NCI-H2196 (cell line): ENCODE data around the gene OR1D5.
"Not testable (repeated sequence)": the region's sequence is repeated elsewhere in the genome, so short reads cannot be mapped to it uniquely, and the experiment has no call there.

Experiments used
- DNase-seq: peaks from one replicate; lab custom pipeline; 2025; ENCODE audit not compliant: unreplicated experiment; lab: John Stamatoyannopoulos, UW

Gene OR1D5

DNA sequence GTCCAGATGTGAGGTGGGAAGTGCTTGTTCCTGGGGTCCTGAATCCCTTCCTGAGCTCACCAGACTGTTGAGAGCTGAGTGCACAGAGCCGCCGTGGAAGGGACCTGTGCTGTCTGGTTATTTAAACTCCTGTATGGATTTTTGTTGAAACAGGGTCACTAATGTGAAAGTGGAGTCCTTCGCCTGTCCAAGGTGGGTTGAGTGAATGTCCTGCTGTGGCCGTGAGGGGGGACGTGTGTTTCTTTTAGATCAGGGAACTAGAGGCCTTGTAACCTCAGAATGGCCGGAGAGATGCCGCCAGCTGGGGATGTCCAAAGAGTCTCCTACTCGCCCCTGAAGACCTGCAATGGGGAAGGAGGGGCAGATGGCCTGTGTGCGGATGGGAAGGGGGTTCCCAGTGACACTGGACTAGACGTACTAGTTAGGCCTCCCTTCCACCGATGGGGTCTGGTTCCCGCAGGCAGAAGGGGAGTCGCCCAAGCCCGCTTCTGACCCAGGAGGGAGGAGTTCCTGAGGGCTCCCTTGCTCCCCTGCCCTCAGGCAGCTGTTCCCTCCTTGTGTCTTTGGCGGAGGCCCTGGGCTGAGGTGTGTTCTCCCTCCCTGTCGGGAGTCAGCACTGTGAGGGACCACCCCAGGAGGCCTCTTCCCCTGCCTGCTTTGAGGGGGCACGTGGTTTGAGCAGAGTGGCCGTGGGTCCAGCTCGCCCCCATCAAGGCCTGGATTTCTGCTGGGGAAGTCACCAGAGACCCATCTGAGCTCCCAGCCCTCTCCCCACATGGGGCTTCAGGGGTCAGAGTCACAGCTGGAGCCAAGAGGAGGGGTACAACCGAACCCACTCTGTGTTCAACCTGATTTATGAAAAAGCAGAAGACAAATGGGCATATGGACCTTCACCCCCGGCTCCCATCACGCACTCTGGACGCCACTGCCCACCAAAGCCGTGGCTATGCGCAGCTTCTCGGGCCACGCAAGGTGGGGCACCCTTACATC is 30.9 kb downstream of the OR1D5 start:
- no peak for DNase-seq

- not testable (repeated sequence) for DNase-seq
Observed at GRCh38 chr17:3030852-3031470, 32.4 kb downstream of the OR1D5 start.

GRCh38 chr17:3030096-3030495 is 33.3 kb downstream of the OR1D5 start:
- no peak for DNase-seq

GRCh38 chr17:3029213-3029913 is 34.0 kb downstream of the OR1D5 start:
- DNase-seq = no peak

DNA sequence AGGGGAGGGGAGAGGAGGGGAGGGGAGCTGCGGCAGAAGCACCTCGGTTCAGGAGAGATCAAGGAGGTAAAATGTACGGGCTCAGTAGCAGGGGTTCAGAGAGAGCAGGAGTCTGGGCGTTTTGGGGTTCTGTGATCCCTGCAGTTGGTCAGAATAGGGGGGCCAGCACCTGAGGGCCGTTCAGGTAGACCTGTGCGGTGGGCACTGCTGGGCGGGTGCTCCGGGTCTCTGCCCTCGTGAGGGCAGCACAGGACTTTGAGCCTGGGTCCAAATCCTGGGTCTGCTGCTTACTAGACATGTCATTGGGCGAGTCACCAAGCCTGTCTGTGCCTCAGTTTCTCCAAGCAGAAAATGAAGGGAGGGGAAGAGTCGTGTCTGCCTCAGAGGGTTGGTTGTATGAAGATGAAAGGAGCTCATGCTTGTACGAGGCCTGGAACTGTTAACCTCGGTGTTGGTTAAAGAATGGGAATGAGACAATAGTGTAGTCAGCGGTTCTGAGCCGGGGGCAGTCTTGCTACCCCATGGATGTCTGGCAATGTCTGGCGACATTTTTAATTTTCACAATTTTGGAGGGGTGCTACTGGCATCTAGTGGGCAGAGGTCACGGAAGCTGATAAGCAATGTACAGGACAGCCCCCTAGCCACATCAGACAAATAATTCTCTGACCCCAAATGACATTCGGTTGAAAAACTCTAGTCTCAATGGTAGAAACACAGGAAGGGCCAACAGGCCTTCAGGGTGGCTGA is 35.4 kb downstream of the OR1D5 start:
- no peak for DNase-seq

DNA sequence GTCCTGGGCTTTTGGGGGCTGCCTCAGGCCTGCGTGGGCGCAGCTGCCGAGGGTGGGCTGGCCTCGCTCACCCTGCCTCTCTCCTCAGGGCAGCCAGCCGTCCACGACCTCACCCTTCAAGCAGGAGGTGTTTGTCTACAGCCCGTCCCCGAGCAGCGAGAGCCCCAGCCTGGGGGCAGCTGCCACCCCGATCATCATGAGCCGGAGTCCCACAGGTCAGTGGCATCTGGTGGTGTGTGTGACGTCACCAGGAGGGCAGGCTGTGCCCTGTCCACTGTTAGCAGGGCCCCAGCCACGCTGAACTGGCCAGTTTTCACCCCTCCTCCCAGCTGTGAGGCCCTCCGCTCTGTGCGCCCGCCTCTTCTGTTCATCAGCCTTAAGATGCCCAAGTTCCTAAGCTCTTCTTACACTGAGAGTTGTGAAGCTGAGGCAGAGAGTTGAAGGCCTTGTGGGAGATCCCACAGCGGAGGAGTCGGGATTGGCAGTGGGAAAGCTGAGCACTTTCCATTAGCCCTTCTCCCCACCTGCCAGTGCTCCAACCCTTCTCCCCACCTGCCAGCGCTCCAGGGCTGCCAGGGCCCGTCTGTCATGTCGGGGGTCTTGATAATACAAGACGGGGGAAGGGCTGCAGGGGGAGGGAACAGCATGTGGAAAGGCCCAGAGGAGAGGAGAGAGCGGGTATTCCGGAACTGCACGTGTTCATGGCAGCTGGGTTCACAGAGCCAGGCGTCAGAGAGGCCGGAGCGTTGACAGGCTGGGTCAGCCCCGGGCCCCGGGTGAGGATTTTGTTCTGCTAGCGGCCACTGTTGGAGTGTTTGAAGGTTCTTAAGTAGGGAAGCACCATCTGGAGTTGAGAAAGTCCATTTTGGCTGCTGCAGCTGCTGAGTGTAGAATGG is 36.3 kb downstream of the OR1D5 start:
- no peak for DNase-seq

DNA sequence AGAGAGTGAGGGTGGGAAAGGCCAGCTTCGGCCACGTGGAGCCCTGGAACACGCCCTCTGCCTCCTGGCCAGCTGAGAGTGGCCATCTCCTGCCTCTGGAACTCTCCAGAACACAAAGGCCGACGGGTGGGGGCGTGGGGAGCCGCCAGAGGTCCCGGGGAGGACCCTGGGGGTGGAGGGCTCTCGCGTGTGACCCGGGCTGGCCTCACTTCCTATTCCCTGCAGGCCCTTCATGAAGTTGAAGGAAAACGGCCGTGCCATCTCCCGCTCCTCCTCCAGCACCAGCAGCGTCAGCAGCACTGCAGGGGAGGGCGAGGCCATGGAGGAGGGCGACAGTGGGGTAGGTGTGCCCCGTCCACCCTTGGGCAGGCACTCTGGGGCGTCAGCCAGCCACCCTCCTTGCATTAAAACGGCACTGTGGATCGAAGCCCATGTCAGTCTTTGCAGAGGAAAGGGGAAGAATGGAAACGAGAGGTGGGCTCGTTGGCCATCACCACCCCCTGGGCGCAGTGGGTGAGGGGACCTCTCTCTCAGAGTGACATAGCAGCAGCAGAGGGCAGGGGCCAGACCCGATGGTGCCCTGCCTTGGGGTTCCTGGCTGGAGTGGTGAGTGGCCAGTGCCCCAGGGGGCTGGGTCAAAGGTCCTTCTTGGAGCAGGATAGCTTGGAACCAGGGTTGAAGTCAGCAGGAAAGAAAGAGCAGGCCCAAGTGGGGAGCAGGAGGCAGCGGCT is 37.1 kb downstream of the OR1D5 start:
- no peak for DNase-seq

GRCh38 chr17:3025421-3026124 is 37.8 kb downstream of the OR1D5 start:
- no peak for DNase-seq

- DNase-seq = no peak
Observed at GRCh38 chr17:3024346-3024745, 39.1 kb downstream of the OR1D5 start.

GRCh38 chr17:3022197-3022596 is 41.2 kb downstream of the OR1D5 start:
- DNase-seq = no peak

DNA sequence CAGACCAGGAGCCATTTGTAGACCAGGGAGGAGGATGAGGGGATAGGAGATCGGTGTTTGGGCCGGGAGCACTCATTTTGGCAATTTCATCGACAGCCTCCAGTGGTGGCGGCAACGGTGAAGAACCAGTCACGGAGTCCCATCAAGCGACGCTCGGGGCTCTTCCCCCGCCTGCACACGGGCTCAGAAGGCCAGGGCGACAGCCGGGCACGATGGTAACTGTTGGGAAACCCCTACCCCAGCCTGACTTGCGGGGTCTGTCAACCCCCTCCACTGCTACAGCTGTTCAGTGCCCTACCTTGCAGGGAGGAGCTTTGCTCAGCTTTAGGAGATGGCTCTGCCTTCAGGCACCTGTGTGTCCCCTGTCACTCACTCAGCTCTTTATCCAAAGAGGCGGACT is 43.0 kb downstream of the OR1D5 start:
- no peak for DNase-seq

GRCh38 chr17:3019761-3020160 is 43.6 kb downstream of the OR1D5 start:
- no peak for DNase-seq

DNA sequence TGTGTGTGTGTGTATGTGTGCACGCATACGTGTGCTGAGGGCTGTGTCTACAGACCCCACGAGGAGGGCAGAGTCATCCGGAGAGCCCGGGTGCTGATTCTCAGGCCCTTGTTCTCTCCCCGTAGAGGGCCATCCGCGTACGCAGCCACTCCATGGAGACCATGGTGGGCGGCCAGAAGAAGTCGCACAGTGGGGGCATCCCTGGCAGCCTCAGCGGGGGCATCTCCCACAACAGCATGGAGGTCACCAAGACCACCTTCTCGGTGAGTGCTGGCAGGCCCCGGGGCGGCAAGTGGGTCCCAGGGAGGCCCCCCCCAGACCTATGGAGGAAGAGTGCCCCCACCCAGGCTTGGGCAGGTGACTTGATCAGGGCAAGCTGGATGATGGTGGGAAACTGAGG is 45.5 kb downstream of the OR1D5 start:
- DNase-seq = no peak

GRCh38 chr17:3015890-3016289 is 47.5 kb downstream of the OR1D5 start:
- no peak for DNase-seq

DNA sequence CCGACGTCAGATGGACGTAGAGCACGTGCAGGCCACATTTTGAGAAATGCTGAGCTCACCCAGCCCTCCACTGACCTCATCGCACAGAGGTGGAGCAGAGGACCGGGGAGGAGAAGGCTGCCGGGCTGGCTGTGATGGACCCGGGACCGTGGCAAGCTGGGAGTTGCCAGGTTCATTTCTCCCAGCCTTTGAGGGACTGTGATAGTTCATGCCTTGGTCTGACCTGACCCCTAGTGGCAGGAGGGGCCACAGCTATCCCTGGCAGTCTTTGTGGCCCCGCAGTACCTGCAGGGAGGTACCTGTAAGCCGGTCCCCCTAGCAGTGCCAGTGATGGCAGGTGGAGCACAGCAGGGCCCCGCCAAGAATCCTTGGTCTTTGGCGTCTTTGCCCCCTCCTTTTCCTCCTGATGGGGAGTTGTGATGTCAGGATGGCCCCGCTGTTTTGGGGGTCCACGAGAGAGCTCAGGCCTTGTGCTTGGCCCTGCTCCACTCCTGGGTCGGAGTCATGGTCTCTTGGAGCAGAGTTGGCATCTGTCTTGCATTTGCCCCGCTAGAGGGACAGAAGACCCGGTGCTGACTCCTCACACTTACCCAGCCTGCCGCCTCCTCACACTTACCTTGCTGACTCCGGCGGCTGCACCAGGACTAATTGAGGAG is 50.4 kb downstream of the OR1D5 start:
- DNase-seq = peak; percentile 37
